Kidney (tissue), 14 donors: ENCODE data around the gene ADM2. TPM values are rescaled to one million over a fixed set of nuclear protein-coding genes. Genes with fewer than 3 reads are reported as not detected.

ENCODE experiments used
- DNase-seq, 5 donors: peaks; one replicate each; pipeline ENCODE4 v3.0.0-alpha.2; 2013 to 2020
- FAIRE-seq: peaks from 2 replicates; lab custom pipeline; 2012; peaks lifted over from hg19 to GRCh38; lab: Jason Lieb, UNC
- H3K27ac ChIP-seq, 2 donors: one replicate each; pipeline ENCODE4 v1.7.0; 2013; ENCODE audit warnings: low read depth in 2 of 2, low read length in 2 of 2, inconsistent platforms in 1 of 2
- H3K27me3 ChIP-seq: one replicate; pipeline ENCODE4 v1.7.1; 2013; ENCODE audit warnings: low read length, inconsistent platforms; ENCODE audit not compliant: control insufficient read depth, insufficient read depth
- H3K36me3 ChIP-seq, 3 donors: one replicate each; pipeline versions ENCODE4 v1.7.0 to v1.7.1; 2013; ENCODE audit warnings: low read length in 3 of 3, control low read depth in 1 of 3, inconsistent platforms in 1 of 3; ENCODE audit not compliant: insufficient read depth in 3 of 3, control insufficient read depth in 2 of 3
- H3K4me1 ChIP-seq, 3 donors: one replicate each; pipeline versions ENCODE4 v1.7.0 to v1.7.1; 2013; ENCODE audit warnings: low read length in 3 of 3, inconsistent platforms in 1 of 3, low read depth in 1 of 3; ENCODE audit not compliant: control insufficient read depth in 2 of 3, insufficient read depth in 2 of 3
- H3K4me3 ChIP-seq, 3 donors: one replicate each; pipeline versions ENCODE4 v1.7.0 to v1.8.1; 2013; ENCODE audit warnings: low read length in 3 of 3, control low read depth in 1 of 3, inconsistent platforms in 1 of 3
- H3K9ac ChIP-seq, 3 donors: one replicate each; pipeline versions ENCODE4 v1.7.0 to v1.7.1; 2013; ENCODE audit warnings: low read length in 3 of 3, control low read depth in 1 of 3, inconsistent platforms in 1 of 3
- H3K9me3 ChIP-seq, 3 donors: one replicate each; pipeline versions ENCODE4 v1.7.0 to v1.7.1; 2013; ENCODE audit warnings: low read length in 3 of 3, control low read depth in 1 of 3, inconsistent platforms in 1 of 3; ENCODE audit not compliant: control insufficient read depth in 2 of 3, insufficient read depth in 1 of 3
- CTCF ChIP-seq: IDR thresholded peaks from 3 replicates; pipeline ENCODE4 v1.5.1; 2012; ENCODE audit warnings: mild to moderate bottlenecking, moderate library complexity, borderline replicate concordance; ENCODE audit not compliant: insufficient read depth; ENCODE audit errors: extremely low read depth
- intact Hi-C: fragments of 100-400 bp; cut with DNase I; formaldehyde crosslinking; loops from one replicate; pipeline ENCODE4 v1.11.1; 2022
- polyA plus RNA-seq: library from polyadenylated mRNA; stranded (reverse); fragments of 350-450 nt; fragmentation: Illumina TruSeq; extraction: RNeasy Lipid Tissue Mini Kit (QIAGEN cat#74804); gene quantifications from one replicate; pipeline ENCODE4 v1.2.3, GENCODE V29; 2014; ENCODE audit warnings: low read depth, low replicate concordance; ENCODE audit not compliant: insufficient read depth
- total RNA-seq: library from RNA; stranded (reverse); fragmentation: NEBNext Ultra II Directional; extraction: Animal tissue kit (Norgen Biotek cat#: 25700); gene quantifications from one replicate; pipeline ENCODE4 v1.2.1, GENCODE V29; 2021
- donor health status: control.
- donor health status: control.
- donor health status: control.
- donor health status: control.
- donor health status: control.
- donor health status: DM: yes; HTN: yes; CAD: no.
- donor health status: Normal renal cell carcinoma (clear cell type).

The ADM2 gene
- total and polyA plus RNA-seq, 2 donors from 2014 or later = 8.0 to 10.6 TPM

- H3K27ac ChIP-seq = peak overlapping the region; percentile 87 to 96
- peak overlapping the region in 1 of 3 donors; percentile 45 for H3K4me3 ChIP-seq
- H3K27me3 ChIP-seq = peaks cover 7% of the 10 kb centered on the region
- FAIRE-seq (no peak), DNase-seq (peak in 1 of 5 donors; percentile 58)
- peak overlapping the region in 1 of 3 donors; percentile 12 for H3K9ac ChIP-seq
- peaks cover 0 to 28% (median 11%) of the 10 kb centered on the region in 3 donors for H3K4me1 ChIP-seq
- TF ChIP-seq CTCF = no peak
- H3K9me3 ChIP-seq = no peaks in the 10 kb centered on the region
- no peaks in the 10 kb centered on the region for H3K36me3 ChIP-seq
- intact Hi-C loops = no loop called here
Measured at GRCh38 chr22:50528682-50529415, 47.5 kb downstream of the ADM2 start.

DNA sequence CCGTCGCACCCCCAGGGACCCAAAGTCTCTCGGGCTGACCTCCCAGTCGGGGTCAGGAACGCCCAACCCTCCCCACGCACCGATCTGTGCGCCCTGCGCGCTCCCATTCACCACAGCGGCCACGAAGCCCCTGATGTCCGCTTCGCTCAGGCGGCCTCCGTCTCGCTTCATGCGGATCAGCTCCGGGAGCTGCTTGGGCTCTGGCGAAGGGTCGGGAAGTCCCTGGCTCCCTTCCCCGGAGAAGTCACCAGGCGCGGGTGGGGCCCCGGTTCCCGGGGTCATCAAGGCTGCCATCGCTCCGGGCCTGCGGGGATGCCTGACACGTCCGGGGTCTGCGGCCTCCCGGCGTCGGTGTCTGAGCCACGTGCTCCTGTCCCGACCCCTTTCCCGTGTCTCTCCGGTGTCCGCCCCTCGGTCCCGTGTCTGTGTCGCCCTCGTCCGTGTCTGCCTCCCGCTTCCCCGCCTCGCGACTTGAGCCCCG lies 48.1 kb downstream of the ADM2 start:
- DNase-seq (peak in 2 of 5 donors; percentile 69 to 93), FAIRE-seq (no peak)
- intact Hi-C loops = no loop called here
- Histone ChIP-seq H3K36me3 (no peaks in the 10 kb centered on the region), H3K27ac (peak overlapping the region; percentile 87 to 96), H3K27me3 (peaks cover 7% of the 10 kb centered on the region), H3K4me3 (peak overlapping the region in 1 of 3 donors; percentile 45), H3K9ac (peak overlapping the region in 1 of 3 donors; percentile 12), H3K4me1 (peaks cover 0 to 24% (median 5%) of the 10 kb centered on the region in 3 donors), H3K9me3 (no peaks in the 10 kb centered on the region)
- no peak for TF ChIP-seq CTCF

- intact Hi-C loops = no loop called here
- TF ChIP-seq CTCF = no peak
- peak in 3 of 5 donors; percentile 41 to 97 (median 65) for DNase-seq
- H3K4me1 ChIP-seq = peaks cover 0 to 19% (median 0%) of the 10 kb centered on the region in 3 donors
- H3K27me3 ChIP-seq = peaks cover 7% of the 10 kb centered on the region
- H3K27ac ChIP-seq = peak within 1 kb of the TSS; percentile 87 to 96
- H3K9me3 ChIP-seq = no peaks in the 10 kb centered on the region
- no peak for FAIRE-seq
- peak within 1 kb of the TSS in 2 of 3 donors; percentile 69 to 73 for H3K9ac ChIP-seq
- peak within 1 kb of the TSS in 2 of 3 donors; percentile 45 to 56 for H3K4me3 ChIP-seq
- no peaks in the 10 kb centered on the region for H3K36me3 ChIP-seq
Measured at GRCh38 chr22:50529897-50530579, 48.7 kb downstream of the ADM2 start, which contains the start of gene TYMP. TYMP (minus strand) TSS chr22:50530012; CDS start chr22:50529709, 303 bp downstream.
